ENCODE data around the gene MAP2K5. TPM values are rescaled to one million over a fixed set of nuclear protein-coding genes. Genes with fewer than 3 reads are reported as not detected.

The MAP2K5 gene
- total and polyA plus RNA-seq, 9 of the 15 experiments (the other 6 are each of a cell fraction or from before 2014, with no cell fraction given) = 0.41 to 16.5 (median 7.5) TPM

- no peak overlapping the region for H3K4me3 ChIP-seq
- no peak for ATAC-seq
- H3K9ac ChIP-seq (ENCODE audit: insufficient read depth in 1 of 2, low read depth in 2 of 2, low read length in 2 of 2) = peak overlapping the region in 1 of 2 experiments; percentile 73; a peak in 2 of 4 replicates
- H3K9me3 ChIP-seq (replicated peaks; ENCODE audit: control insufficient read depth, insufficient read depth, low read depth, low read length) = no peaks in the 10 kb centered on the region
- no peaks in the 10 kb centered on the region for H3K27me3 ChIP-seq (ENCODE audit: control insufficient read depth in 2 of 2, insufficient read depth in 2 of 2, low read length in 2 of 2)
- 90% methylated on average over 6 of the region's 7 CpGs for WGBS (ENCODE audit: insufficient coverage, low coverage, missing lambda C conversion rate)
- peaks cover 22 to 26% of the 10 kb centered on the region in 2 experiments for H3K4me1 ChIP-seq (replicated peaks in 1 of 2; ENCODE audit: control insufficient read depth in 2 of 2, insufficient read depth in 2 of 2, low read length in 2 of 2)
- intact Hi-C loops (cut with micrococcal nuclease) (no loop called here), in situ Hi-C loops (cut with MboI) (no loop called here)
- no TSS peak for BruUV-seq (replicated peaks)
- no peaks in the 10 kb centered on the region for H4K20me1 ChIP-seq (replicated peaks; ENCODE audit: control insufficient read depth, insufficient read depth, low read length)
- DNase-seq (ENCODE audit: extremely low read depth in 1 of 4, low spot score in 3 of 4) = no peak
- ChIA-PET POLR2A (no interaction called here), CTCF (ENCODE audit: low intra/inter-chr PET ratio) (no interaction called here)
- TF ChIP-seq, protein P1, sequence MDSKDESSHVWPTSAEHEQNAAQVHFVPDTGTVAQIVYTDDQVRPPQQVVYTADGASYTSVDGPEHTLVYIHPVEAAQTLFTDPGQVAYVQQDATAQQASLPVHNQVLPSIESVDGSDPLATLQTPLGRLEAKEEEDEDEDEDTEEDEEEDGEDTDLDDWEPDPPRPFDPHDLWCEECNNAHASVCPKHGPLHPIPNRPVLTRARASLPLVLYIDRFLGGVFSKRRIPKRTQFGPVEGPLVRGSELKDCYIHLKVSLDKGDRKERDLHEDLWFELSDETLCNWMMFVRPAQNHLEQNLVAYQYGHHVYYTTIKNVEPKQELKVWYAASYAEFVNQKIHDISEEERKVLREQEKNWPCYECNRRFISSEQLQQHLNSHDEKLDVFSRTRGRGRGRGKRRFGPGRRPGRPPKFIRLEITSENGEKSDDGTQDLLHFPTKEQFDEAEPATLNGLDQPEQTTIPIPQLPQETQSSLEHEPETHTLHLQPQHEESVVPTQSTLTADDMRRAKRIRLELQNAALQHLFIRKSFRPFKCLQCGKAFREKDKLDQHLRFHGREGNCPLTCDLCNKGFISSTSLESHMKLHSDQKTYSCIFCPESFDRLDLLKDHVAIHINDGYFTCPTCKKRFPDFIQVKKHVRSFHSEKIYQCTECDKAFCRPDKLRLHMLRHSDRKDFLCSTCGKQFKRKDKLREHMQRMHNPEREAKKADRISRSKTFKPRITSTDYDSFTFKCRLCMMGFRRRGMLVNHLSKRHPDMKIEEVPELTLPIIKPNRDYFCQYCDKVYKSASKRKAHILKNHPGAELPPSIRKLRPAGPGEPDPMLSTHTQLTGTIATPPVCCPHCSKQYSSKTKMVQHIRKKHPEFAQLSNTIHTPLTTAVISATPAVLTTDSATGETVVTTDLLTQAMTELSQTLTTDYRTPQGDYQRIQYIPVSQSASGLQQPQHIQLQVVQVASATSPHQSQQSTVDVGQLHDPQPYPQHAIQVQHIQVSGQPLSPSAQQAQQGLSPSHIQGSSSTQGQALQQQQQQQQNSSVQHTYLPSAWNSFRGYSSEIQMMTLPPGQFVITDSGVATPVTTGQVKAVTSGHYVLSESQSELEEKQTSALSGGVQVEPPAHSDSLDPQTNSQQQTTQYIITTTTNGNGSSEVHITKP (IDR thresholded peaks at IDR 0.05; ENCODE audit: partially characterized antibody) = peak; percentile 93
- no peak for TF ChIP-seq FIP1L1 (IDR thresholded peaks at IDR 0.05; ENCODE audit: low read depth, low read length, poor library complexity, severe bottlenecking)
- H3K36me3 ChIP-seq (ENCODE audit: control insufficient read depth, insufficient read depth, low read length) = no peaks in the 10 kb centered on the region
- H2AFZ ChIP-seq (ENCODE audit: low read depth, low read length) = peak overlapping the region; percentile 78
- no peak overlapping the region for H3K27ac ChIP-seq (ENCODE audit: extremely low read depth, low read depth, low read length)
- H3K79me2 ChIP-seq (ENCODE audit: control insufficient read depth, insufficient read depth, low read length) = no peaks in the 10 kb centered on the region
- H3K9me1 ChIP-seq (ENCODE audit: control insufficient read depth, insufficient read depth, low read length) = no peaks in the 10 kb centered on the region
- no peak overlapping the region for H3K4me2 ChIP-seq (ENCODE audit: insufficient read depth, low read length)
- FAIRE-seq = no peak
Measured at GRCh38 chr15:67843092-67843501, 300.6 kb downstream of the MAP2K5 start.
